ENCODE results near the gene SFMBT2.
"Not testable (repeated sequence)": the region's sequence is repeated elsewhere in the genome, so short reads cannot be mapped to it uniquely, and the experiment has no call there.

Gene SFMBT2

GRCh38 chr10:7209458-7209857 lies 201.4 kb downstream of the SFMBT2 start:
- DNase-seq: no peak

GRCh38 chr10:7206412-7207100 lies 204.3 kb downstream of the SFMBT2 start:
- no peak for DNase-seq

- no peak for DNase-seq
These were observed 205.2 kb downstream of the SFMBT2 start for GRCh38 chr10:7205656-7206055.

GRCh38 chr10:7202793-7203355 lies 208.0 kb downstream of the SFMBT2 start:
- no peak for DNase-seq

- no peak for DNase-seq
These were observed 211.6 kb downstream of the SFMBT2 start for GRCh38 chr10:7199152-7199760.

GRCh38 chr10:7196284-7196683 lies 214.6 kb downstream of the SFMBT2 start:
- DNase-seq: no peak

- no peak for DNase-seq
These were observed 215.7 kb downstream of the SFMBT2 start for GRCh38 chr10:7195118-7195517.

- no peak for DNase-seq
These were observed 216.3 kb downstream of the SFMBT2 start for GRCh38 chr10:7194571-7194970.

- peak; percentile 4 for DNase-seq
These were observed 217.5 kb downstream of the SFMBT2 start for GRCh38 chr10:7193369-7193768.

- peak; percentile 36 for DNase-seq
These were observed 217.9 kb downstream of the SFMBT2 start for GRCh38 chr10:7192831-7193361.

- DNase-seq: no peak
These were observed 218.8 kb downstream of the SFMBT2 start for GRCh38 chr10:7192061-7192460.

- DNase-seq: not testable (repeated sequence)
These were observed 220.1 kb downstream of the SFMBT2 start for GRCh38 chr10:7190772-7191171.

- DNase-seq: no peak
These were observed 220.9 kb downstream of the SFMBT2 start for GRCh38 chr10:7189909-7190308.

- DNase-seq: no peak
These were observed 222.3 kb downstream of the SFMBT2 start for GRCh38 chr10:7188456-7189050.

GRCh38 chr10:7186387-7187018 lies 224.3 kb downstream of the SFMBT2 start:
- DNase-seq: no peak

- DNase-seq: no peak
These were observed 225.5 kb downstream of the SFMBT2 start for GRCh38 chr10:7185367-7185690.

GRCh38 chr10:7184660-7185366 lies 226.0 kb downstream of the SFMBT2 start:
- no peak for DNase-seq

- DNase-seq: not testable (repeated sequence)
These were observed 226.7 kb downstream of the SFMBT2 start for GRCh38 chr10:7184116-7184515.

GRCh38 chr10:7182327-7182726 lies 228.5 kb downstream of the SFMBT2 start:
- DNase-seq: not testable (repeated sequence)

- no peak for DNase-seq
These were observed 229.4 kb downstream of the SFMBT2 start for GRCh38 chr10:7181420-7181819.

- DNase-seq: no peak
These were observed 231.3 kb downstream of the SFMBT2 start for GRCh38 chr10:7179536-7179935.

- DNase-seq: no peak
These were observed 236.9 kb downstream of the SFMBT2 start for GRCh38 chr10:7173948-7174347.

GRCh38 chr10:7171825-7172224 lies 239.0 kb downstream of the SFMBT2 start:
- DNase-seq: no peak

All from effector CD4-positive, alpha-beta T cell (primary cell).